Nephron progenitor cell (in vitro differentiated cells): Measurements from ENCODE around the gene HTR2B.

Source experiments
- DNase-seq: peaks from one replicate; pipeline ENCODE4 v3.0.0; 2021
- H3K27ac Mint-ChIP-seq: 2 replicates; pipeline ENCODE4 v1.8.0; 2021; ENCODE audit warnings: mild to moderate bottlenecking, moderate library complexity, mixed read lengths
- H3K27me3 Mint-ChIP-seq: 2 replicates; pipeline ENCODE4 v1.8.0; 2021; ENCODE audit warnings: mild to moderate bottlenecking, low read depth, mixed read lengths; ENCODE audit not compliant: poor library complexity
- H3K36me3 Mint-ChIP-seq: 2 replicates; pipeline ENCODE4 v1.8.0; 2021; ENCODE audit warnings: low read depth, mixed read lengths
- H3K4me1 Mint-ChIP-seq: 2 replicates; pipeline ENCODE4 v1.8.0; 2021; ENCODE audit warnings: mixed read lengths
- H3K4me3 Mint-ChIP-seq: 2 replicates; pipeline ENCODE4 v1.8.0; 2021; ENCODE audit warnings: mild to moderate bottlenecking, moderate library complexity, mixed read lengths
- H3K9me3 Mint-ChIP-seq: 2 replicates; pipeline ENCODE4 v1.8.0; 2021; ENCODE audit warnings: mild to moderate bottlenecking, moderate library complexity, mixed read lengths
- TF ChIP-seq, protein P1 (sequence below): fragments of 200-600 bp; sonication (generic); IDR thresholded peaks from 2 replicates; pipeline ENCODE4 v1.5.0; 2021; ENCODE audit warnings: antibody characterized with exemption

HTR2B gene

DNA sequence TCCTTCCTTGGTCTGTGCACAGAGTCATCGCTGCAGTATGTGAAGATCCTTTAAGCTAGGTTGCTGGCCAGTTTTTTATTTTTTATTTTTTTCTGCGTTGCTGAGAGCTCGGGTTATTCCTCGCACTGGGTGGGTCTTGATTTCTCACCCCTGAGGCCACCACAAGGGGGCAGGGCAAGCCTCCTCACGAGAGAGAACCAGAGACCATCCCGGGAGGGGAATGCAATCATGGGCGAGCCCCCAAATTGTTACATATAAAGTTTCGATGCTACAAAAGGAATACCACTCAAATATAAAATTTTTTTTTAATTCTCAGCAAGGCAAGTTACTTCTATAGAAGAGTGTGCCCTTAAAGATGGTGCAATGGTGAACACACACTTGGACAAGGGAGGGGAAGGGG, 24.9 kb downstream of the HTR2B start:
- DNase-seq: peak; percentile 32
- no peak overlapping the region for H3K27ac Mint-ChIP-seq
- no peaks in the 10 kb centered on the region for H3K27me3 Mint-ChIP-seq
- no peak overlapping the region for H3K4me3 Mint-ChIP-seq
- H3K36me3 Mint-ChIP-seq: peaks cover 66% of the 10 kb centered on the region
- peaks cover 36% of the 10 kb centered on the region for H3K9me3 Mint-ChIP-seq
- H3K4me1 Mint-ChIP-seq: no peaks in the 10 kb centered on the region
- TF ChIP-seq, protein P1, sequence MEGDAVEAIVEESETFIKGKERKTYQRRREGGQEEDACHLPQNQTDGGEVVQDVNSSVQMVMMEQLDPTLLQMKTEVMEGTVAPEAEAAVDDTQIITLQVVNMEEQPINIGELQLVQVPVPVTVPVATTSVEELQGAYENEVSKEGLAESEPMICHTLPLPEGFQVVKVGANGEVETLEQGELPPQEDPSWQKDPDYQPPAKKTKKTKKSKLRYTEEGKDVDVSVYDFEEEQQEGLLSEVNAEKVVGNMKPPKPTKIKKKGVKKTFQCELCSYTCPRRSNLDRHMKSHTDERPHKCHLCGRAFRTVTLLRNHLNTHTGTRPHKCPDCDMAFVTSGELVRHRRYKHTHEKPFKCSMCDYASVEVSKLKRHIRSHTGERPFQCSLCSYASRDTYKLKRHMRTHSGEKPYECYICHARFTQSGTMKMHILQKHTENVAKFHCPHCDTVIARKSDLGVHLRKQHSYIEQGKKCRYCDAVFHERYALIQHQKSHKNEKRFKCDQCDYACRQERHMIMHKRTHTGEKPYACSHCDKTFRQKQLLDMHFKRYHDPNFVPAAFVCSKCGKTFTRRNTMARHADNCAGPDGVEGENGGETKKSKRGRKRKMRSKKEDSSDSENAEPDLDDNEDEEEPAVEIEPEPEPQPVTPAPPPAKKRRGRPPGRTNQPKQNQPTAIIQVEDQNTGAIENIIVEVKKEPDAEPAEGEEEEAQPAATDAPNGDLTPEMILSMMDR: no peak

DNA sequence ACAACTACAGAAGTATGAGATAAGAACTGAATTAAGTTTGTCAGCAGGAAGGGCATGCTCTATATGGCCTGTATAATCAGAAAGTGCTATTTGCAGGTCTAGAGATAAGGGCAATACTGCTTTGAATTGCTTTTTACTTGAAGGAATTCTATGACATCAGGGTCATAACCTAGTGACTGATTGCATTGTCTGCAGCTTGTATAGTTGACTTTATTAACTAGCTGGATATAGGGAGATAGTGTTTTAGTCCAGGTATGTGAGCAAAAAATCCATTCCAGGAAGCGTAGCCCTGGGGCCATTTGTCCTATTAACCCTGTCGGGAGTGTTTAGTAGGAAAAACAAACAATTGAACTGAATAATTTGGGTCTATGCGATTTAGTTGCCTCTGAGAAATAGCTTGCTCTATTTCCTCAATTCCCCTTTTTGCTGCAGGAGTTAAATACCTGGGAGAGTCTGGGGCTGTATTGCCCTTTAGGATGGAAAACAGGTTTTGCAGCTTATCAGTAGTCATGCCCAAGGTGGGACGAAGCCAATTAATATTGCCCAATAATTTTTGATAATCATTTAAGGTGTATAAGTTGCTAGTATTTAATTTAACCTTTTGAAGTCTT, 30.0 kb downstream of the HTR2B start:
- Mint-ChIP-seq H3K36me3 (peaks cover 99% of the 10 kb centered on the region), H3K9me3 (peaks cover 35% of the 10 kb centered on the region), H3K4me3 (no peak overlapping the region), H3K27ac (no peak overlapping the region), H3K4me1 (no peaks in the 10 kb centered on the region), H3K27me3 (no peaks in the 10 kb centered on the region)
- TF ChIP-seq, protein P1: no peak
- no peak for DNase-seq

DNA sequence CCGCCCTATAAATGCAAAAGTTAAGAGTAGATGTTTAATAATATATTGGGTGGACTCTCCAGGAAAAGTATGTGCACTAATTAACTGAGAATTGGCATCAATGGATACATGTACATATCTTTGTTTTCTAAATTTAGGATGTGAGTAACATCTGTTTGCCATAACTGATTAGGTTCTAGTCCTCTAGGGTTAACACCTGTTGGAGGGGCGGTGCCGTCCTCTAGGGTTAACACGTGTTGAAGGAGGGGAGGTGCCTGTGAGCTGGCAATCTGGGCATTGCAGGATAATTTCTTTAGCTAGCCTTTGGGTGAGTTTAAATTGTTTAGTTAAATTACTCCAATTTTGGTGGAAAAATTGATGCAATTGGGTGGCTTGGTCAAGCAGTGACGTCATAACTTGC, 30.9 kb downstream of the HTR2B start:
- H3K36me3 Mint-ChIP-seq: peaks cover 96% of the 10 kb centered on the region

DNA sequence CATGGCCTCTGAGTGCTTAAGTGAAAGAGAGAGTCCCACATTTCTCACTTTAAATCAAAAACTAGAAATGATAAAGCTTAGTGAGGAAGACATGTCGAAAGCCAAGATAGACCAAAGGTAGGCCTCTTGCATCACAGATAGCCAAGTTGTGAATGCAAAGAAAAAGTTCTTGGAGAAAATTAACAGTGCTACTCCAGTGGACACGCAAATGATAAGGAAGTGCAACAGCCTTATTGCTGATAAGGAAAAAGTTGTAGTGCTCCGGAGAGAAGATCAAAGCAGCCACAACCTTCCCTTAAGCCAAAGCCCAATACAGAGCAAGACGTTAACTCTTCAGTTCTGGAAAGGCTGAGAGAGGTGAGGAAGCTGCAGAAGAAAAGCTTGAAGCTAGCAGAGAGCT, 36.1 kb downstream of the HTR2B start:
- Mint-ChIP-seq H3K4me3 (no peak overlapping the region), H3K27ac (no peak overlapping the region), H3K36me3 (peaks cover 81% of the 10 kb centered on the region), H3K9me3 (peaks cover 5% of the 10 kb centered on the region), H3K4me1 (no peaks in the 10 kb centered on the region), H3K27me3 (no peaks in the 10 kb centered on the region)
- TF ChIP-seq, protein P1: no peak
- no peak for DNase-seq

More for the DNA sequence above, 30.9 kb downstream of the HTR2B start:
- H3K4me1 Mint-ChIP-seq: no peaks in the 10 kb centered on the region
- no peaks in the 10 kb centered on the region for H3K27me3 Mint-ChIP-seq
- no peak overlapping the region for H3K4me3 Mint-ChIP-seq
- TF ChIP-seq, protein P1: no peak
- no peak overlapping the region for H3K27ac Mint-ChIP-seq
- peaks cover 26% of the 10 kb centered on the region for H3K9me3 Mint-ChIP-seq
- DNase-seq: no peak

DNA sequence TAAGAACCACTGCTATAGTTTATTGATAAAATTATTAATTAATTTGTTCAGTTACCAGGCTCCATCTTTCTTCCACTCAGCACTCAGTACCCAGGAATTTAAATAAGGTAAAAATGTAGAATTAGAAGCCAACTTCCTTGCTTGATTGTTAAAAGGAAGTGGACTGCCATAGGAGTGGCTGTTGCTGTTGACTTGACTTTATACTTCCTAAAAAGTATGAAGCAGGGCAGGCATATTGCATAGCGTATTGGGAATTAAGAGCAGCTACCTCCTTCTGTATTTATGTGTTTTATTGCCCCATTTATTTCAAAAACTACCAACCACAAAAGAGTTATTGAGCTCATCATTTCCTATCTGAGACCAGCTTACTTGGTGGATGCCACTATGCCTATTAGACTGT, 40.3 kb downstream of the HTR2B start:
- Mint-ChIP-seq H3K4me1 (no peaks in the 10 kb centered on the region), H3K27me3 (no peaks in the 10 kb centered on the region), H3K36me3 (peaks cover 78% of the 10 kb centered on the region), H3K27ac (no peak overlapping the region), H3K9me3 (no peaks in the 10 kb centered on the region), H3K4me3 (no peak overlapping the region)
- no peak for DNase-seq
- TF ChIP-seq, protein P1: no peak

DNA sequence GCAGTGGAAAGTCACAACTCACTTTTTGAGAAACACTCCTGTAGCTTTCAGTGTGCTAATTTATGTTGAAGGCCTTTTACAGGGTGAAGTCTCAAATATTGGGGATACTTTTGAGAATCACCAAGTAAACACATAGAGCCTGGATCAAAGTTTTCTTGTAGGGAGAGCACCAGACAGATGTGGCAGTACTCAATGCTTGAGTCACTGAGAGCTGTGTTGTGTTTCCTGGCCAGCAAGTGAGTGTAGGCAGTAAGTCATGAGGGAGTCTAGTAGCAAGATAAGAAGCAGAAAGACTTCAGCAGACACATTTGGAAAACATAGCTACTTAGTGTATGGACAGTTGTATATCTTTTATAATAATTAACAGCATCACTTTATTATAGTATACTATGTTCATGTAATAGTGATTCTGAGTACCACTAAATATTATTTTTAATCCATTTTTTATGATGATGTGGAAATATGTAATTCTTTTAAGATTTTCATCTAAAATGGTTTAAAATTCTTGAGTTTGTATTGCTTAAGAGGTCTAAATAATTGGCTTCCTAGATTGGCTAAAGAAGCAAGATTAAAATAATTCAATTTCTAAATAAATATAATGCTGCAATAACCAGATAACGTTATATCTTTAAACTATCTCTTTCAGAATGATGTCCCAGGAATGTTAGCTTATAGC, 55.3 kb downstream of the HTR2B start:
- TF ChIP-seq, protein P1: no peak
- peak overlapping the region; percentile 83 for H3K27ac Mint-ChIP-seq
- H3K36me3 Mint-ChIP-seq: peaks cover 64% of the 10 kb centered on the region
- H3K4me3 Mint-ChIP-seq: no peak overlapping the region
- no peaks in the 10 kb centered on the region for H3K27me3 Mint-ChIP-seq
- H3K4me1 Mint-ChIP-seq: no peaks in the 10 kb centered on the region
- H3K9me3 Mint-ChIP-seq: no peaks in the 10 kb centered on the region
- no peak for DNase-seq
